Measurements from ENCODE around the gene MGP. TPM values are rescaled to one million over a fixed set of nuclear protein-coding genes. Genes with fewer than 3 reads are reported as not detected.

The MGP gene
- total RNA-seq, 2 donors from 2014 or later, result 6,234 to 9,983 TPM

DNA sequence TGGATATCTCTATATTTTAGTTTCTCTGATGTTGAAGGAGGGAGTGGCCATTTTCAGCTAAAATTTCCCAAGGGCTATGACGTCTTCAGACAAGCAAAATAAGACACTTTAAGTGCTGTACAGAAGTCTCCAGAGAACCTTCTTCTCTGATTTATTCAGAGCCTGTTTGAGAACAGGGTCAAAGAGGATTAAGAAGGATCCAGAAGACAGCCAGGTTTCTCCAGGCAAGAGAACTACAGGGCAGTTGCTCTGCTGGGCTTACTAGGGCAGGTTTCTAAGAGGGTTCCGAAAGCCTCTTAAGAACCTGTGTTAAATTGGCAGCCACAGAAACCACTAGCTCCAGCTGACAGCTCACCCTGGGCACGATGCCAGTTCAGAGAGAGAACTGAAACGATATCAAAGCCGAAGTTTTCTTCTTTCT lies 1.2 kb downstream of the MGP start:
- Histone ChIP-seq H3K4me3 (peak overlapping the region; percentile 83), H3K4me1 (ENCODE audit: control insufficient read depth in 1 of 2, low read depth in 2 of 2) (peaks cover 12 to 26% of the 10 kb centered on the region in 2 donors), H3K36me3 (peaks cover 17% of the 10 kb centered on the region), H3K9me3 (no peaks in the 10 kb centered on the region), H3K27ac (peak overlapping the region; percentile 83 to 91), H3K27me3 (replicated peaks; ENCODE audit: insufficient read depth) (no peaks in the 10 kb centered on the region)
- TF ChIP-seq, protein P1, sequence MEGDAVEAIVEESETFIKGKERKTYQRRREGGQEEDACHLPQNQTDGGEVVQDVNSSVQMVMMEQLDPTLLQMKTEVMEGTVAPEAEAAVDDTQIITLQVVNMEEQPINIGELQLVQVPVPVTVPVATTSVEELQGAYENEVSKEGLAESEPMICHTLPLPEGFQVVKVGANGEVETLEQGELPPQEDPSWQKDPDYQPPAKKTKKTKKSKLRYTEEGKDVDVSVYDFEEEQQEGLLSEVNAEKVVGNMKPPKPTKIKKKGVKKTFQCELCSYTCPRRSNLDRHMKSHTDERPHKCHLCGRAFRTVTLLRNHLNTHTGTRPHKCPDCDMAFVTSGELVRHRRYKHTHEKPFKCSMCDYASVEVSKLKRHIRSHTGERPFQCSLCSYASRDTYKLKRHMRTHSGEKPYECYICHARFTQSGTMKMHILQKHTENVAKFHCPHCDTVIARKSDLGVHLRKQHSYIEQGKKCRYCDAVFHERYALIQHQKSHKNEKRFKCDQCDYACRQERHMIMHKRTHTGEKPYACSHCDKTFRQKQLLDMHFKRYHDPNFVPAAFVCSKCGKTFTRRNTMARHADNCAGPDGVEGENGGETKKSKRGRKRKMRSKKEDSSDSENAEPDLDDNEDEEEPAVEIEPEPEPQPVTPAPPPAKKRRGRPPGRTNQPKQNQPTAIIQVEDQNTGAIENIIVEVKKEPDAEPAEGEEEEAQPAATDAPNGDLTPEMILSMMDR (IDR thresholded peaks at IDR 0.05), result no peak
- DNase-seq (ENCODE audit: low spot score) (peak; percentile 71), ATAC-seq (ENCODE audit: insufficient number of reproducible peaks, low FRiP score, low read depth) (peak; percentile 32)

DNA sequence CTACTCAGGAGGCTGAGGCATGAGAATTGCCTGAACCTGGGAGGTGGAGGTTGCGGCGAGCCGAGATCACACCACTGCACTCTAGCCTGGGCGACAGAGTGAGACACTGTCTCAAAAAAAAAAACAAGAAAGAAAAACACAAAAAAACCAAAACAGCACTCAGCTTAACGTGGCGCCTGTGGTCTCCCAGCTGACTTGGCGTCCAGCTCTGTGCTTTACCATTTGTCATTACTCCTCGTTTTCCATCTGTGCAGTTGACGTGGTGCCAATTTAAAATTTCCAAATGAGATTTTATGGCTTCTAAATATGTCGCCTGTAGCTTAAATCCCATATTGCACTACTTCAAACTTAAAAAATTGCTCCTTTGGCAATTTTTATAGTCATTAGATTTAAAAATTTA lies 2.0 kb downstream of the MGP start:
- peak overlapping the region; percentile 83 to 91 for H3K27ac ChIP-seq
- H3K27me3 ChIP-seq (replicated peaks; ENCODE audit: insufficient read depth), result no peaks in the 10 kb centered on the region
- no peaks in the 10 kb centered on the region for H3K9me3 ChIP-seq
- TF ChIP-seq, protein P1 (IDR thresholded peaks at IDR 0.05), result no peak
- peak overlapping the region; percentile 83 for H3K4me3 ChIP-seq
- no peak for DNase-seq (ENCODE audit: low spot score)
- peaks cover 17% of the 10 kb centered on the region for H3K36me3 ChIP-seq
- H3K4me1 ChIP-seq (ENCODE audit: control insufficient read depth in 1 of 2, low read depth in 2 of 2), result peaks cover 12 to 26% of the 10 kb centered on the region in 2 donors
- no peak for ATAC-seq (ENCODE audit: insufficient number of reproducible peaks, low FRiP score, low read depth)

DNA sequence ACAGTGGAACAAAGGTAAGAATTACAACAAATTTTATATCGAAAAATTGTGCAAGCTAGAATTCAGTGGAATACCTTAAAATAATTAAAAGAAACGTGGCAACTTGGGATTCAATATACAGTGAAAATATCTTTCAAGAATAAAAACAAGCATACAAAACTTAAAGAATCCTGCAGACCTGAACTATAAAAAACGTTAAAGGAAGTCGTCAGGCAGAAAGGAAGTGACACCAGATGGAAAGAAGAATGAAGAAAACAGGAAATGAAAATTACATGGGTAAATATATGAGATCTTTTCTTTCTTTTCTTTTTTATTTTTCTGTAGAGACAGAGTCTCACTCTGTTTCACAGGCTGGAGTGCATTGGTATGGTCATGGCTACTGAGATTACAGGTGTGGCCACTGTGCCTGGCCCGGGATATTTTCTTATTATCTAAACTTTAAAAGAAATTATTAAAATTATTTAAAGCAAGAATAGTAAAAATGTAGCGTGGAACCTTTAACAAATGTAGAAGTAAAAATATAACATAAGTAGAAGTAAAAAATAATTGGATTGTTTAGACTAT lies 4.7 kb downstream of the MGP start:
- Histone ChIP-seq H3K4me3 (no peak overlapping the region), H3K9me3 (no peaks in the 10 kb centered on the region), H3K4me1 (ENCODE audit: control insufficient read depth in 1 of 2, low read depth in 2 of 2) (peaks cover 6 to 15% of the 10 kb centered on the region in 2 donors), H3K27ac (peak overlapping the region in 1 of 2 donors; percentile 24), H3K27me3 (replicated peaks; ENCODE audit: insufficient read depth) (no peaks in the 10 kb centered on the region), H3K36me3 (peaks cover 17% of the 10 kb centered on the region)
- TF ChIP-seq, protein P1 (IDR thresholded peaks at IDR 0.05), result no peak
- ATAC-seq (ENCODE audit: insufficient number of reproducible peaks, low FRiP score, low read depth) (no peak), DNase-seq (ENCODE audit: low spot score) (no peak)

DNA sequence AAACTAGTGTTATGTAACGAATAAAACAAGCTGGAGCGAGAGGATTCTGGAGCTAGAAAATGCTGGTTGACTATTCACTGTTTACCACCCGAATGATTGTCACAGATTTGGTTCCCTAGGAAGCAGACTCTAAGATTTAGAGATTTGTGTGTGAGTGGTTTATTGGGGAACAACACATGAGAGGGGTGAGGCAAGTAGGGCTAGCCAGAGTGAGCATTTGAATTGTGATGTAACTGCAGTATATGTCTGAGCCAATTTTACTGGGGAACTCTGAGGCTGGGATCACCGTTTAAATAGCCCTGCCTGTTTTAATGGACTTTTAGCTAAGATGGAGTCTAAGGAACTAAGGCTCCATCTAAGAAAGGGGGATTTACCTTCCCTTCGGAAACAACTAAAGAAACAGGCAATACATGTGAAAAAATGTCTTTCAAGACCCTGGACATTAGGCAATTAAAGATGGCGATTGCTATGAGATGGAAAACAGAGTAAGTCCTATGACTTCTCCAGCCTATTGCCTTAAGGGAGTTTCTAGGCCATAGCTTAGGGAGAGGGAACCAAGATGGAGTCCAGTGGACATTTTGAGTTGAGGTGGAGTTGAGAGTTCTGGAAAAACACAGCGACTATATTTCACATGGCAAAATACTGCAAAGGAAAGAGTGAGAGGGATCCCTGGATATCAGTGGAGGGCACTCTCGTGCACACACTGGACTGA lies 6.3 kb downstream of the MGP start:
- no peaks in the 10 kb centered on the region for H3K9me3 ChIP-seq
- H3K27ac ChIP-seq, result no peak overlapping the region
- H3K27me3 ChIP-seq (replicated peaks; ENCODE audit: insufficient read depth), result no peaks in the 10 kb centered on the region
- DNase-seq (ENCODE audit: low spot score), result no peak
- TF ChIP-seq, protein P1 (IDR thresholded peaks at IDR 0.05), result no peak
- peaks cover 6 to 14% of the 10 kb centered on the region in 2 donors for H3K4me1 ChIP-seq (ENCODE audit: control insufficient read depth in 1 of 2, low read depth in 2 of 2)
- H3K36me3 ChIP-seq, result peaks cover 17% of the 10 kb centered on the region
- peak; percentile 51 for ATAC-seq (ENCODE audit: insufficient number of reproducible peaks, low FRiP score, low read depth)
- no peak overlapping the region for H3K4me3 ChIP-seq

DNA sequence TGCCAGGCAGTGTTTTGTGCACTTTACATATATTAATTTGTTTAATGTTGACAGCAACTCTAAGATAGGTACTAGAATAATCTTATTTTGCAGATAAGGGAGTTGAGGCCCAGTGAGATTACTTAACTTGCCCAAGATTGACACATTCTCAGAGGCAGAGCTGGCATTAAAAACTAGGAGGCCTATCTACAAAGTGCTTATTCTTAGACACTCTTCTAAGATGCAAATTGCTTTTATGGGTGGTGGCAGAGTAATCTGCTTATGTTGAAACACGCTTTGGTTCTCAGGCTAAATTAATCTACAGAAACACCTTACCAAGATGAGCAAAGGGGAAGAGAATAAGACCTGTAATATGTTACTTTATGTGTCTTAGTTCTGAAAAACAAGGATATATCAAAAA lies 7.2 kb downstream of the MGP start:
- Histone ChIP-seq H3K27ac (peak overlapping the region in 1 of 2 donors; percentile 2), H3K4me3 (no peak overlapping the region), H3K9me3 (no peaks in the 10 kb centered on the region), H3K36me3 (peaks cover 17% of the 10 kb centered on the region), H3K4me1 (ENCODE audit: control insufficient read depth in 1 of 2, low read depth in 2 of 2) (peaks cover 6 to 14% of the 10 kb centered on the region in 2 donors), H3K27me3 (replicated peaks; ENCODE audit: insufficient read depth) (no peaks in the 10 kb centered on the region)
- DNase-seq (ENCODE audit: low spot score) (no peak), ATAC-seq (ENCODE audit: insufficient number of reproducible peaks, low FRiP score, low read depth) (no peak)
- TF ChIP-seq, protein P1 (IDR thresholded peaks at IDR 0.05), result no peak
